WTC11 (cell line): Measurements from ENCODE around the gene RBM19. TPM values are rescaled to one million over a fixed set of nuclear protein-coding genes. Genes with fewer than 3 reads are reported as not detected.

Experiments used
- ATAC-seq: fragments of 200-7000 bp; cut with Tn5 transposase; 2 replicates; pipeline ENCODE4 v1.10.0; 2021; ENCODE audit warnings: mild to moderate bottlenecking, moderate library complexity
- CTCF ChIA-PET: fragments of 300-600 bp; sonication (Branson Sonifier 250); formaldehyde crosslinking; loops from one replicate; lab custom pipeline; 2021; ENCODE audit warnings: antibody characterized with exemption; lab: Charles Lee
- POLR2A ChIA-PET: fragments of 350-600 bp; sonication (Branson Sonifier 250); formaldehyde crosslinking; loops from one replicate; lab custom pipeline; 2021; ENCODE audit warnings: antibody characterized with exemption; lab: Charles Lee
- DNase-seq: peaks from one replicate; pipeline ENCODE4 v3.0.0; 2021; ENCODE audit warnings: low spot score
- H3K27ac Mint-ChIP-seq: 2 replicates; pipeline ENCODE4 v1.8.0; 2021; ENCODE audit warnings: mixed read lengths
- H3K27me3 Mint-ChIP-seq: 2 replicates; pipeline ENCODE4 v1.8.0; 2021; ENCODE audit warnings: low read depth, mild to moderate bottlenecking, moderate library complexity, mixed read lengths
- H3K36me3 Mint-ChIP-seq: 2 replicates; pipeline ENCODE4 v1.8.0; 2021; ENCODE audit warnings: mixed read lengths
- H3K4me1 Mint-ChIP-seq: 2 replicates; pipeline ENCODE4 v1.8.0; 2022; ENCODE audit warnings: mixed read lengths
- H3K4me3 Mint-ChIP-seq: 2 replicates; pipeline ENCODE4 v1.8.0; 2021; ENCODE audit warnings: mild to moderate bottlenecking, moderate library complexity, mixed read lengths
- H3K9me3 Mint-ChIP-seq: 2 replicates; pipeline ENCODE4 v1.8.0; 2021; ENCODE audit warnings: mixed read lengths
- CTCF ChIP-seq: fragments of 200-600 bp; IDR thresholded peaks from 2 replicates; pipeline ENCODE4 v1.8.0; 2022; ENCODE audit warnings: antibody characterized with exemption
- EMX1 ChIP-seq: fragments of 250-450 bp; sonication (Bioruptor Pico); IDR thresholded peaks from 2 replicates; pipeline ENCODE4 v1.8.0; 2021; ENCODE audit warnings: mild to moderate bottlenecking
- FOXK1 ChIP-seq: sonication (generic); formaldehyde crosslinking; IDR thresholded peaks from 2 replicates; pipeline ENCODE4 v1.8.0; 2022; ENCODE audit warnings: mild to moderate bottlenecking, moderate library complexity, missing genetic modification reagents
- FOXP4 ChIP-seq: sonication (generic); formaldehyde crosslinking; IDR thresholded peaks from 2 replicates; pipeline ENCODE4 v1.8.0; 2022; ENCODE audit warnings: mild to moderate bottlenecking, missing genetic modification reagents
- PRRX2 ChIP-seq: fragments of 250-450 bp; sonication (Bioruptor Pico); IDR thresholded peaks from 2 replicates; pipeline ENCODE4 v1.8.0; 2021; ENCODE audit warnings: mild to moderate bottlenecking
- SMAD3 ChIP-seq: sonication (generic); formaldehyde crosslinking; IDR thresholded peaks from 2 replicates; pipeline ENCODE4 v1.8.0; 2022; ENCODE audit warnings: missing genetic modification reagents, mild to moderate bottlenecking, borderline replicate concordance
- SP1 ChIP-seq: sonication (generic); formaldehyde crosslinking; conservative IDR thresholded peaks from 2 replicates; pipeline ENCODE4 v1.8.1; 2022; ENCODE audit warnings: missing genetic modification reagents
- ZMAT4 ChIP-seq: fragments of 250-450 bp; sonication (Bioruptor Pico); IDR thresholded peaks from 2 replicates; pipeline ENCODE4 v1.9.0; 2021; ENCODE audit warnings: mild to moderate bottlenecking
- ZNF416 ChIP-seq: fragments of 250-450 bp; sonication (Bioruptor Pico); IDR thresholded peaks from 2 replicates; pipeline ENCODE4 v1.9.0; 2021; ENCODE audit warnings: mild to moderate bottlenecking, inconsistent platforms
- total RNA-seq: library from RNA; stranded (reverse); gene quantifications from 3 replicates; pipeline ENCODE4 v1.2.3, GENCODE V29; 2021
- TF ChIP-seq, protein P1 (sequence below): sonication (generic); formaldehyde crosslinking; IDR thresholded peaks from 2 replicates; pipeline ENCODE4 v1.8.1; 2023; ENCODE audit warnings: mild to moderate bottlenecking, missing genetic modification reagents, moderate library complexity
- TF ChIP-seq, protein P2 (sequence below): sonication (generic); formaldehyde crosslinking; IDR thresholded peaks from 2 replicates; pipeline ENCODE4 v1.8.0; 2023; ENCODE audit warnings: mild to moderate bottlenecking, missing genetic modification reagents

Gene RBM19
- total RNA-seq, 1 experiment from 2014 or later = 60.1 TPM

- Mint-ChIP-seq H3K9me3 (no peaks in the 10 kb centered on the region), H3K4me3 (no peak overlapping the region), H3K27me3 (no peaks in the 10 kb centered on the region), H3K27ac (no peak overlapping the region), H3K4me1 (no peaks in the 10 kb centered on the region), H3K36me3 (peaks cover 41% of the 10 kb centered on the region)
- ChIA-PET POLR2A (no interaction called here), CTCF (interaction anchor here (0.7 to 1.8 kb wide), 12 partner anchors 11 to 553 kb away, joined by 3 to 13 read pairs (median 4); partner anchors contain the start of gene RBM19)
- ATAC-seq = peak; percentile 94
- TF ChIP-seq ZNF416 (CRISPR knock-in tag) (no peak), CTCF (peak; percentile 54; the same call in 1 of the 2 replicates)
- peak; percentile 72 for DNase-seq
Observed at GRCh38 chr12:113955109-113955970, 10.8 kb downstream of the RBM19 start.

DNA sequence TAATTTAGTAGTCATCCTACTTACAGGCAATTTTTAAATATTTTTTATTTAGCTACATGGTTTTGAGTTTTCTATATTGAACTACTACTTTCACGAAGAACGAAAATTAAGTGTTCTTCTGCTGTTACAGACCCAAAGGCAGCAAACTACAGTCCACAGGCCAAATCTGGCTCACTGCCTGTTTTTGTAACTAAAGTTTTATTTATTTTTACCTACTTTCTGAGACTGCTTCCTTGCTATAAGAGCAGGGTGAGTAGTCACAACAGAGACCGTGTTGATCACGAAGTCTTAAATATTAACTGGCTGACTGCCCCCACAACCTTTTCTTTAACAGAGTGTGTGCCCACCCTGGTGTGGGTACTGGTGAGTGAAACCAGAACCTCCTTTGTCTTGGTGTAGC is 11.6 kb downstream of the RBM19 start:
- ChIA-PET CTCF (interaction anchor here (0.7 to 1.8 kb wide), 12 partner anchors 12 to 554 kb away, joined by 3 to 13 read pairs (median 4); partner anchors contain the start of gene RBM19), POLR2A (no interaction called here)
- H3K27ac Mint-ChIP-seq = no peak overlapping the region
- no peak overlapping the region for H3K4me3 Mint-ChIP-seq
- DNase-seq (no peak), ATAC-seq (no peak)
- H3K9me3 Mint-ChIP-seq = no peaks in the 10 kb centered on the region
- TF ChIP-seq PRRX2 = no peak
- no peak for TF ChIP-seq SMAD3 (CRISPR knock-in tag)
- no peak for TF ChIP-seq ZMAT4 (CRISPR knock-in tag)
- peaks cover 41% of the 10 kb centered on the region for H3K36me3 Mint-ChIP-seq
- no peaks in the 10 kb centered on the region for H3K4me1 Mint-ChIP-seq
- H3K27me3 Mint-ChIP-seq = no peaks in the 10 kb centered on the region

DNA sequence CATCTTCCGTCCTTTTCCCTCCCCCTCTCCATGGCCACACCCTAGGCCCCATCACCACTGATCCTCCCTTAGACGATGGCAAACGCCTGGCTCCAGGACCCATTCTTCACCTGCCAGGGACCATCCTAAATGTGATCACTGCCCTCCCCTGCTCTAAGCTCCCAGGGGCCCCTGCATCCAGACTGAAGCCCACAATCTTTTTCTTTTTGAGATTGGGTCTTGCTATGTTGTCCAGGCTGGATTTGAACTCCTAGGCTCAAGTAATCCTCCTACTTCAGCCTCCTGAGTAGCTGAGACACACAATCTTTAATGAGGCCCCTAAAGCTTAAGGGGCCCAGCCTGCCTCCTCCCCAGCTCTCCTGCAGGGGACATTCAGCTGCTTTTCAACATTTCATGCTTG is 15.3 kb downstream of the RBM19 start:
- ATAC-seq (no peak), DNase-seq (no peak)
- no peak for TF ChIP-seq FOXP4 (CRISPR knock-in tag)
- no peak overlapping the region for H3K4me3 Mint-ChIP-seq
- H3K27me3 Mint-ChIP-seq = no peaks in the 10 kb centered on the region
- peaks cover 52% of the 10 kb centered on the region for H3K36me3 Mint-ChIP-seq
- no peaks in the 10 kb centered on the region for H3K9me3 Mint-ChIP-seq
- H3K4me1 Mint-ChIP-seq = no peaks in the 10 kb centered on the region
- ChIA-PET POLR2A (no interaction called here), CTCF (no interaction called here)
- no peak overlapping the region for H3K27ac Mint-ChIP-seq

GRCh38 chr12:113949321-113950305 is 16.5 kb downstream of the RBM19 start:
- H3K36me3 Mint-ChIP-seq = peaks cover 56% of the 10 kb centered on the region
- no peaks in the 10 kb centered on the region for H3K4me1 Mint-ChIP-seq
- ATAC-seq = no peak
- POLR2A ChIA-PET = no interaction called here
- no peak overlapping the region for H3K27ac Mint-ChIP-seq
- CTCF ChIA-PET = no interaction called here
- TF ChIP-seq, protein P1, sequence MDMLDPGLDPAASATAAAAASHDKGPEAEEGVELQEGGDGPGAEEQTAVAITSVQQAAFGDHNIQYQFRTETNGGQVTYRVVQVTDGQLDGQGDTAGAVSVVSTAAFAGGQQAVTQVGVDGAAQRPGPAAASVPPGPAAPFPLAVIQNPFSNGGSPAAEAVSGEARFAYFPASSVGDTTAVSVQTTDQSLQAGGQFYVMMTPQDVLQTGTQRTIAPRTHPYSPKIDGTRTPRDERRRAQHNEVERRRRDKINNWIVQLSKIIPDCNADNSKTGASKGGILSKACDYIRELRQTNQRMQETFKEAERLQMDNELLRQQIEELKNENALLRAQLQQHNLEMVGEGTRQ = no peak
- TF ChIP-seq FOXK1 (CRISPR knock-in tag) (no peak), SP1 (CRISPR knock-in tag) (no peak), EMX1 (no peak)
- TF ChIP-seq, protein P2, sequence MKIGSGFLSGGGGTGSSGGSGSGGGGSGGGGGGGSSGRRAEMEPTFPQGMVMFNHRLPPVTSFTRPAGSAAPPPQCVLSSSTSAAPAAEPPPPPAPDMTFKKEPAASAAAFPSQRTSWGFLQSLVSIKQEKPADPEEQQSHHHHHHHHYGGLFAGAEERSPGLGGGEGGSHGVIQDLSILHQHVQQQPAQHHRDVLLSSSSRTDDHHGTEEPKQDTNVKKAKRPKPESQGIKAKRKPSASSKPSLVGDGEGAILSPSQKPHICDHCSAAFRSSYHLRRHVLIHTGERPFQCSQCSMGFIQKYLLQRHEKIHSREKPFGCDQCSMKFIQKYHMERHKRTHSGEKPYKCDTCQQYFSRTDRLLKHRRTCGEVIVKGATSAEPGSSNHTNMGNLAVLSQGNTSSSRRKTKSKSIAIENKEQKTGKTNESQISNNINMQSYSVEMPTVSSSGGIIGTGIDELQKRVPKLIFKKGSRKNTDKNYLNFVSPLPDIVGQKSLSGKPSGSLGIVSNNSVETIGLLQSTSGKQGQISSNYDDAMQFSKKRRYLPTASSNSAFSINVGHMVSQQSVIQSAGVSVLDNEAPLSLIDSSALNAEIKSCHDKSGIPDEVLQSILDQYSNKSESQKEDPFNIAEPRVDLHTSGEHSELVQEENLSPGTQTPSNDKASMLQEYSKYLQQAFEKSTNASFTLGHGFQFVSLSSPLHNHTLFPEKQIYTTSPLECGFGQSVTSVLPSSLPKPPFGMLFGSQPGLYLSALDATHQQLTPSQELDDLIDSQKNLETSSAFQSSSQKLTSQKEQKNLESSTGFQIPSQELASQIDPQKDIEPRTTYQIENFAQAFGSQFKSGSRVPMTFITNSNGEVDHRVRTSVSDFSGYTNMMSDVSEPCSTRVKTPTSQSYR (CRISPR knock-in tag) = no peak
- TF ChIP-seq, all 79 proteins: peak for 0
- DNase-seq = no peak
- no peaks in the 10 kb centered on the region for H3K27me3 Mint-ChIP-seq
- H3K9me3 Mint-ChIP-seq = no peaks in the 10 kb centered on the region
- no peak overlapping the region for H3K4me3 Mint-ChIP-seq
